ENCODE data around the gene ZNF148. TPM values are rescaled to one million over a fixed set of nuclear protein-coding genes. Genes with fewer than 3 reads are reported as not detected.

The ZNF148 gene
- total RNA-seq, 2 donors from 2014 or later = 35.4 to 50.1 TPM

DNA sequence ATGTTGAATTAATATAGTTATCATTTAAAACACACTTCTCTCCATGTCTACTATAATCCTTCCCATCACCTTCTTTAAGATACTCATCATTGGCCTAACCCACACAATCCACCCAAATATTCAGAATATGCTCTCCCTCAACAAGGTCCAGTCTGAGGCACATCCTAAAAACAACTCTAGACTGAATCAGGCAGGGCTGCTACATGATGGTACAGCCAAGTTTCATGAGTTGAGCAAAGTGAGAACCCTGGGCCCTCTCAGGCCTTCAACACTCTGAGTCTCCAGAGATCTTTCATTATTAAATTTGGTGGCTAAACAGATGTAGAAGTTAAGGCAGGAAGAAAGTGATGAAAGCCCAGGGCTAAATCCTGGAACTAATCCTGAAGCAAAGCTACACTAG is 16.2 kb downstream of the ZNF148 start:
- Histone ChIP-seq H3K9me3 (no peaks in the 10 kb centered on the region), H3K36me3 (no peaks in the 10 kb centered on the region), H3K9ac (ENCODE audit: low read depth in 2 of 2, low read length in 2 of 2) (no peak overlapping the region), H3K27me3 (no peaks in the 10 kb centered on the region), H3K4me3 (no peak overlapping the region), H3K27ac (no peak overlapping the region), H3K4me1 (no peaks in the 10 kb centered on the region)
- TF ChIP-seq, protein P1, sequence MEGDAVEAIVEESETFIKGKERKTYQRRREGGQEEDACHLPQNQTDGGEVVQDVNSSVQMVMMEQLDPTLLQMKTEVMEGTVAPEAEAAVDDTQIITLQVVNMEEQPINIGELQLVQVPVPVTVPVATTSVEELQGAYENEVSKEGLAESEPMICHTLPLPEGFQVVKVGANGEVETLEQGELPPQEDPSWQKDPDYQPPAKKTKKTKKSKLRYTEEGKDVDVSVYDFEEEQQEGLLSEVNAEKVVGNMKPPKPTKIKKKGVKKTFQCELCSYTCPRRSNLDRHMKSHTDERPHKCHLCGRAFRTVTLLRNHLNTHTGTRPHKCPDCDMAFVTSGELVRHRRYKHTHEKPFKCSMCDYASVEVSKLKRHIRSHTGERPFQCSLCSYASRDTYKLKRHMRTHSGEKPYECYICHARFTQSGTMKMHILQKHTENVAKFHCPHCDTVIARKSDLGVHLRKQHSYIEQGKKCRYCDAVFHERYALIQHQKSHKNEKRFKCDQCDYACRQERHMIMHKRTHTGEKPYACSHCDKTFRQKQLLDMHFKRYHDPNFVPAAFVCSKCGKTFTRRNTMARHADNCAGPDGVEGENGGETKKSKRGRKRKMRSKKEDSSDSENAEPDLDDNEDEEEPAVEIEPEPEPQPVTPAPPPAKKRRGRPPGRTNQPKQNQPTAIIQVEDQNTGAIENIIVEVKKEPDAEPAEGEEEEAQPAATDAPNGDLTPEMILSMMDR (IDR thresholded peaks at IDR 0.05) = no peak
- DNase-seq = no peak
- intact Hi-C loops (cut with DNase I) = no loop called here

DNA sequence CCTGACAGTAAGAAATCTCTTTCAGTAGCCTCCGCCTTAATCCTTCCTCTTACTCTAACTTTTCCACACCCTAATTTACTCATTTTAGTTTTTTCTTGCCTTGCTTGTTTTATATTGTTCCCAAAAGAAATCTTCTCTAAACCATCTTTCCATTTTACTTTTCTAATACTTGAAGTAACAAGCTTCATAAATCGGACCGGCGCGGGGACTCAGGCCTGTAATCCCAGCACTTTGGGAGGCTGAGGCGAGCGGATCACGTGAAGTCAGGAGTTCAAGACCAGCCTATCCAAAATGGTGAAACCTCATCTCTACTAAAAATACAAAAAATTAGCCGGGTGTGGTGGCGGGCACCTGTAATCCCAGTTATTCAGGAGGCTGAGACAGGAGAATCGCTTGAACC is 17.3 kb downstream of the ZNF148 start:
- Histone ChIP-seq H3K27ac (no peak overlapping the region), H3K36me3 (no peaks in the 10 kb centered on the region), H3K27me3 (no peaks in the 10 kb centered on the region), H3K9ac (ENCODE audit: low read depth in 2 of 2, low read length in 2 of 2) (no peak overlapping the region), H3K9me3 (no peaks in the 10 kb centered on the region), H3K4me1 (no peaks in the 10 kb centered on the region), H3K4me3 (peak overlapping the region; percentile 57)
- intact Hi-C loops (cut with DNase I) = no loop called here
- no peak for DNase-seq
- TF ChIP-seq, protein P1 (IDR thresholded peaks at IDR 0.05) = no peak

DNA sequence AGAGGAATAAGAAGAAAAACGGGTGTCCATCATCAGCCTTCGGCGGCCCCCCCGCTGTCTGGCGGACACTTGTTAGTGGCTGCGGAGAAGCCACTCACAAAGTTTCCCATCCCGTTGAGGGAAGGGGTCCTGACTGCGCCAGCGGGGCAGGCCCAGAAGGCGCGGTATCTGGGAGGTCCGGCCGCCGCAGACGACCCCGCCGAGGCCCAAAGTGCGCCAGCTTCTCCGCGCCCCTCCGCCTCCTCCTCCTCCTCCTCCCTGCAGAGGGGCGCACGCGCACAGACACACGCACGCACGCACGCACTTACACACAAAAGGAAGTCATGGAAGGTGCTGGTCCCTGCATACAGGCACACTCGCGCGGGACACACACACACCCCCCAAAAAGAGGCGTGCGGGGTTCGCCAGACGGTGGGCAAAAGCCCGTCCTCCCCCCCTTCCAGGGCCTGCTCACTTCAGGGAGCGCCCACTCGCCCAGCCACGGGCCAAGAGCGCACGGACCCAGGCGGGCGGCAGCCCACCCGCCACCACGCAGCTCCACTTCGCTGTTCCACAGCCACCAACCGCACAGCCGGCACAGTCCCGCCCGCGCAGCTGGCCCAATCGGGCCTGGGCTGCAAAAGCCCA is 18.0 kb downstream of the ZNF148 start:
- H3K27ac ChIP-seq = no peak overlapping the region
- peak overlapping the region; percentile 55 to 65 for H3K9ac ChIP-seq (ENCODE audit: low read depth in 2 of 2, low read length in 2 of 2)
- no peaks in the 10 kb centered on the region for H3K4me1 ChIP-seq
- no peaks in the 10 kb centered on the region for H3K36me3 ChIP-seq
- intact Hi-C loops (cut with DNase I) = no loop called here
- no peaks in the 10 kb centered on the region for H3K9me3 ChIP-seq
- no peaks in the 10 kb centered on the region for H3K27me3 ChIP-seq
- peak overlapping the region; percentile 57 for H3K4me3 ChIP-seq
- TF ChIP-seq, protein P1 (IDR thresholded peaks at IDR 0.05) = no peak
- peak; percentile 38 for DNase-seq

DNA sequence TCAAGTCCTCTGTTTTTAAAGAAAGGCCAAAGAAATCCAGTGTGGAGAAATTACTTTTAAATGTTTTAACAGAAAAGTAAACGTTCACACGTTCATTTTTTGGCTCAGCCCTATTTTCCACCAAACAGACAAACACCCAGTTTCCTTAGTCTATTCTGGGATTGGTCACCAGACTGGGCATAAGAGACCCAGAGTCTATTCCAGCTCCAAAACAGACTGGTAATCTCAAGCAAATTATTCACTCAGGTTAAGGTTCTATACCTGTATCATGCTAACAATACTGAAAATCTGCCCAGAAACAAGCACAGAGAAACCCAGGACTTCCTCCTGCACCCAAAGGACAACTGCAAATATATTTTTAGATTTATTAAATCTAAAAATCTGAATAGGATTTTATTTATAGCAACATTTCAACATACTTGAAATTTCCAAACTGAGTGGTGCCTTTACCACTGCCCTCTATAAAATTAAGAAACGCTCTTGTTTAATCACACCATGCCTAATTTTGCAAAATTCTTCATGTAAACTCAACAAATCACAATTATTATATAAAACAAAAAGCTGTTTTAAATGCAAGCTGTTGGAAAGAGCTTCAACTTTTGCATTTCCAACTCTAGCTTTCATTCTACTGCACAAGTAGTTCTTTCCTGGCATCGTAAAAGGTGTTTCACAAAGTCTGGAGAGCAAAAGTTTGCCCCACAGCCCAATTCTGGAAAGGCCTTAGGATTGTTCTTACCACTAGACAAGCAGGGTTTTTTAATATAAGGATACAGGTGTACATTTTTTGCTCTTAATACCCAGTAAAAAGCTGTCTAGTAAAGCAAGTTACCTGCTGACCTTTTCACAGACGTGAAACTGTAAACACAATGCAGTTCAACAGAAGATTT is 18.7 kb downstream of the ZNF148 start:
- Histone ChIP-seq H3K9ac (ENCODE audit: low read depth in 2 of 2, low read length in 2 of 2) (peak overlapping the region; percentile 51 to 65), H3K36me3 (no peaks in the 10 kb centered on the region), H3K4me1 (no peaks in the 10 kb centered on the region), H3K9me3 (no peaks in the 10 kb centered on the region), H3K4me3 (peak overlapping the region; percentile 57), H3K27ac (no peak overlapping the region), H3K27me3 (no peaks in the 10 kb centered on the region)
- no peak for DNase-seq
- intact Hi-C loops (cut with DNase I) = no loop called here
- TF ChIP-seq, protein P1 (IDR thresholded peaks at IDR 0.05) = no peak

DNA sequence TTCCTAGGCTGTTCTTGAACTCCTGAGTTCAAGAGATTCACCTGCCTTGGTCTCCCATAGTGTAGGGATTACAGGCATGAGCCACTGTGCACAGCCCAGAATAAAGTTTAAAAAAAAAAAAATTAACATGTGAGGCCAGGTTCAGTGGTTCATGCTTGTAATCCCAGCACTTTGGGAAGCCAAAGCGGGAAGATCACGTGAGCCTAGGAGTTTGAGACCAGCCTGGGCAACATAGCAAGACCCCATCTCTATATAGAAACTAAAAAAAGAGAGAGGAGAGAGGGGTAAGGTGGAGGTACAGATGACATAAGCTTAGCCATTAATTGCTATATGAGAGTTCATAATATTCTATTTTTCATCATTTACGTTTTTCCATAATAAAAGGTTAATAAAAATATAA is 21.5 kb downstream of the ZNF148 start:
- H3K4me3 ChIP-seq = no peak overlapping the region
- no peak overlapping the region for H3K27ac ChIP-seq
- H3K9me3 ChIP-seq = no peaks in the 10 kb centered on the region
- intact Hi-C loops (cut with DNase I) = no loop called here
- H3K36me3 ChIP-seq = no peaks in the 10 kb centered on the region
- TF ChIP-seq, protein P1 (IDR thresholded peaks at IDR 0.05) = no peak
- no peaks in the 10 kb centered on the region for H3K4me1 ChIP-seq
- H3K9ac ChIP-seq (ENCODE audit: low read depth in 2 of 2, low read length in 2 of 2) = no peak overlapping the region
- H3K27me3 ChIP-seq = no peaks in the 10 kb centered on the region
- no peak for DNase-seq
